SK-N-SH (cell line): ENCODE results near the gene ELOVL1. TPM values are rescaled to one million over a fixed set of nuclear protein-coding genes. Genes with fewer than 3 reads are reported as not detected.
A peak's percentile ranks its signal among the peaks of the same experiment; 100 is the strongest.

Experiments
- CTCF ChIA-PET: fragments of 300-600, 350-600 bp; formaldehyde crosslinking; extraction: SDS; loops from one replicate; lab custom pipeline; 2021; lab: Yijun Ruan, JAX
- POLR2A ChIA-PET: fragments of 350-600 bp; sonication (Branson Sonifier 250); formaldehyde crosslinking; extraction: SDS; loops from one replicate; lab custom pipeline; 2020; ENCODE audit warnings: antibody characterized with exemption, inconsistent platforms; lab: Yijun Ruan, JAX
- DNase-seq: peaks from one replicate; pipeline ENCODE4 v3.0.0; 2012
- H2AFZ ChIP-seq: fragments of 200-600 bp; sonication (generic); 2 replicates; pipeline ENCODE4 v1.8.1; 2016; ENCODE audit warnings: antibody characterized with exemption, mild to moderate bottlenecking, low read depth
- H3F3A ChIP-seq: fragments of 200-600 bp; sonication (generic); replicated peaks from 2 replicates; pipeline ENCODE3; 2016; ENCODE audit warnings: antibody characterized with exemption, mild to moderate bottlenecking; ENCODE audit not compliant: insufficient read depth
- H3K27ac ChIP-seq, 2 experiments: fragments of 200-500 bp in 1 of 2; fragments of 200-600 bp in 1 of 2; sonication (Bioruptor generic) in 1 of 2; sonication (generic), shearing (Covaris generic) in 1 of 2; 2 replicates each; pipeline versions ENCODE4 v1.5.1 to v1.6.1; 2014 to 2016; ENCODE audit warnings: low read depth in 2 of 2, inconsistent platforms in 1 of 2, low read length in 1 of 2, mild to moderate bottlenecking in 1 of 2, mixed read lengths in 1 of 2
- H3K27me3 ChIP-seq: fragments of 200-600 bp; sonication (generic), shearing (Covaris generic); 2 replicates; pipeline ENCODE4 v1.6.1; 2016; ENCODE audit warnings: mixed run types; ENCODE audit not compliant: insufficient read depth
- H3K36me3 ChIP-seq, 2 experiments: fragments of 200-500 bp in 1 of 2; fragments of 200-600 bp in 1 of 2; sonication (Bioruptor generic) in 1 of 2; sonication (generic) in 1 of 2; replicated peaks in 1 of 2; 2 replicates each; pipeline versions ENCODE3 to v1.5.1; 2014 to 2016; ENCODE audit warnings: low read length in 1 of 2, mild to moderate bottlenecking in 1 of 2; ENCODE audit not compliant: insufficient read depth in 2 of 2, control insufficient read depth in 1 of 2
- H3K4me1 ChIP-seq, 2 experiments: fragments of 200-500 bp in 1 of 2; fragments of 200-600 bp in 1 of 2; sonication (Bioruptor generic) in 1 of 2; sonication (generic), shearing (Covaris generic) in 1 of 2; 2 replicates each; pipeline versions ENCODE4 v1.5.1 to v1.6.1; 2014 to 2016; ENCODE audit warnings: low read depth in 1 of 2, low read length in 1 of 2, mixed run types in 1 of 2; ENCODE audit not compliant: insufficient read depth in 2 of 2, control insufficient read depth in 1 of 2
- H3K4me2 ChIP-seq: fragments of 200-600 bp; sonication (generic), shearing (Covaris generic); 2 replicates; pipeline ENCODE4 v1.6.1; 2017; ENCODE audit warnings: mixed run types
- H3K4me3 ChIP-seq, 2 experiments: fragments of 200-500 bp in 1 of 2; fragments of 200-600 bp in 1 of 2; sonication (Bioruptor generic) in 1 of 2; sonication (generic), shearing (Covaris generic) in 1 of 2; 2 replicates each; pipeline versions ENCODE4 v1.5.1 to v1.8.1; 2014 to 2016; ENCODE audit warnings: low read depth in 2 of 2, inconsistent platforms in 1 of 2, low read length in 1 of 2, mild to moderate bottlenecking in 1 of 2, mixed read lengths in 1 of 2, moderate library complexity in 1 of 2
- H3K79me2 ChIP-seq: fragments of 200-600 bp; sonication (generic); 2 replicates; pipeline ENCODE4 v1.8.1; 2017; ENCODE audit warnings: mild to moderate bottlenecking; ENCODE audit not compliant: insufficient read depth
- H3K9ac ChIP-seq: fragments of 200-600 bp; sonication (generic); 2 replicates; pipeline ENCODE4 v1.6.1; 2017; ENCODE audit warnings: mixed run types
- H3K9me2 ChIP-seq: fragments of 200-600 bp; sonication (generic); 2 replicates; pipeline ENCODE4 v1.6.1; 2017; ENCODE audit warnings: mixed run types
- H3K9me3 ChIP-seq: fragments of 200-600 bp; sonication (generic); 2 replicates; pipeline ENCODE4 v1.6.1; 2017; ENCODE audit warnings: mixed run types, mild to moderate bottlenecking, moderate library complexity
- H4K20me1 ChIP-seq: fragments of 200-600 bp; sonication (generic); 2 replicates; pipeline ENCODE4 v1.6.1; 2017; ENCODE audit warnings: mild to moderate bottlenecking, mixed run types; ENCODE audit not compliant: insufficient read depth
- CHD2 ChIP-seq: fragments of 150-350 bp; IDR thresholded peaks from 2 replicates; pipeline ENCODE4 v1.6.1; 2018; ENCODE audit warnings: low read length; ENCODE audit not compliant: partially characterized antibody
- ELF1 ChIP-seq: IDR thresholded peaks from 2 replicates; pipeline ENCODE4 v1.4.0; 2012
- FOSL2 ChIP-seq: IDR thresholded peaks from 2 replicates; pipeline ENCODE4 v1.4.0; 2012; ENCODE audit warnings: low read depth, mild to moderate bottlenecking, moderate library complexity, borderline replicate concordance
- FOXJ3 ChIP-seq: sonication (generic); formaldehyde crosslinking; IDR thresholded peaks from 2 replicates; pipeline ENCODE4 v1.5.1; 2020; ENCODE audit warnings: mild to moderate bottlenecking, missing genetic modification reagents
- GABPA ChIP-seq: IDR thresholded peaks from 2 replicates; pipeline ENCODE4 v1.4.0; 2012; ENCODE audit warnings: low read depth, mild to moderate bottlenecking
- JUND ChIP-seq: IDR thresholded peaks from 2 replicates; pipeline ENCODE4 v1.4.0; 2012
- NFIC ChIP-seq: IDR thresholded peaks from 2 replicates; pipeline ENCODE4 v1.4.0; 2012; ENCODE audit warnings: borderline replicate concordance
- NRF1 ChIP-seq: IDR thresholded peaks from 2 replicates; pipeline ENCODE4 v1.6.1; 2012; ENCODE audit warnings: low read depth, mild to moderate bottlenecking, low read length
- POLR2AphosphoS5 ChIP-seq: IDR thresholded peaks from 2 replicates; pipeline ENCODE4 v1.6.1; 2012; ENCODE audit warnings: low read depth, low read length
- RAD21 ChIP-seq: IDR thresholded peaks from 2 replicates; pipeline ENCODE4 v1.6.1; 2012; ENCODE audit warnings: mild to moderate bottlenecking, low read length
- RCOR1 ChIP-seq: fragments of 150-350 bp; IDR thresholded peaks from 2 replicates; pipeline ENCODE4 v1.6.1; 2017; ENCODE audit warnings: antibody characterized with exemption, low read length
- TAF1 ChIP-seq: IDR thresholded peaks from 2 replicates; pipeline ENCODE4 v1.6.1; 2012; ENCODE audit warnings: low read depth, mild to moderate bottlenecking, low read length, moderate library complexity, borderline replicate concordance
- TCF12 ChIP-seq: IDR thresholded peaks from 2 replicates; pipeline ENCODE4 v1.4.0; 2012
- TEAD4 ChIP-seq: IDR thresholded peaks from 2 replicates; pipeline ENCODE4 v1.4.0; 2012; ENCODE audit warnings: mild to moderate bottlenecking, borderline replicate concordance; ENCODE audit not compliant: insufficient read depth
- USF1 ChIP-seq: IDR thresholded peaks from 2 replicates; pipeline ENCODE4 v1.4.0; 2012; ENCODE audit warnings: low read depth, borderline replicate concordance
- ZBTB33 ChIP-seq: IDR thresholded peaks from 2 replicates; pipeline ENCODE4 v1.4.0; 2012; ENCODE audit warnings: low read depth, borderline replicate concordance
- WGBS: methylation state at CpG from one replicate; pipeline ENCODE4 v1.1.6; 2017; ENCODE audit warnings: low lambda C conversion rate; 5-methylcytosine and 5-hydroxymethylcytosine counted together
- polyA plus RNA-seq, 3 experiments: library from polyadenylated mRNA; depleted of rRNA; stranded (reverse); fragments of >200 nt; gene quantifications; 2 replicates each; pipeline ENCODE4 v1.2.3, GENCODE V29; 2012
- TF ChIP-seq, protein P1 (sequence below): fragments of 200-600 bp; sonication (generic); IDR thresholded peaks from 2 replicates; pipeline ENCODE4 v1.6.1; 2017; ENCODE audit warnings: antibody characterized with exemption, mild to moderate bottlenecking, moderate library complexity
- TF ChIP-seq, protein P2 (sequence below): fragments of 150-350 bp; IDR thresholded peaks from 2 replicates; pipeline ENCODE4 v1.6.1; 2016; ENCODE audit warnings: mild to moderate bottlenecking, low read depth, low read length
- TF ChIP-seq, protein P3 (sequence below): fragments of 150-350 bp; IDR thresholded peaks from 2 replicates; pipeline ENCODE4 v1.6.1; 2017; ENCODE audit warnings: antibody characterized with exemption, low read length, low read depth, borderline replicate concordance
- TF ChIP-seq, protein P4 (sequence below): IDR thresholded peaks from 2 replicates; pipeline ENCODE4; 2012

ELOVL1 gene
- polyA plus RNA-seq, 1 of the 3 experiments (the other 2 are of a cell fraction) = 127 TPM

- peak overlapping the region; percentile 63; the same call in 1 of the 2 replicates for H3K4me2 ChIP-seq
- H3K4me3 ChIP-seq = peak overlapping the region; percentile 49 to 56; a peak in 3 of 4 replicates
- 53% methylated on average over 12 of the region's 22 CpGs for WGBS
- H2AFZ ChIP-seq = peak overlapping the region; percentile 74; the same call in 1 of the 2 replicates
- H3K27me3 ChIP-seq = no peaks in the 10 kb centered on the region
- no peaks in the 10 kb centered on the region for H3K9me2 ChIP-seq
- no peak for DNase-seq
- TF ChIP-seq POLR2AphosphoS5 (no peak), CHD2 (no peak), GABPA (no peak), ZBTB33 (no peak), NFIC (no peak), USF1 (no peak), FOXJ3 (no peak), NRF1 (no peak), ELF1 (no peak), JUND (no peak), TEAD4 (no peak), RAD21 (no peak), TAF1 (no peak), RCOR1 (no peak), FOSL2 (no peak), TCF12 (no peak)
- TF ChIP-seq, protein P1, sequence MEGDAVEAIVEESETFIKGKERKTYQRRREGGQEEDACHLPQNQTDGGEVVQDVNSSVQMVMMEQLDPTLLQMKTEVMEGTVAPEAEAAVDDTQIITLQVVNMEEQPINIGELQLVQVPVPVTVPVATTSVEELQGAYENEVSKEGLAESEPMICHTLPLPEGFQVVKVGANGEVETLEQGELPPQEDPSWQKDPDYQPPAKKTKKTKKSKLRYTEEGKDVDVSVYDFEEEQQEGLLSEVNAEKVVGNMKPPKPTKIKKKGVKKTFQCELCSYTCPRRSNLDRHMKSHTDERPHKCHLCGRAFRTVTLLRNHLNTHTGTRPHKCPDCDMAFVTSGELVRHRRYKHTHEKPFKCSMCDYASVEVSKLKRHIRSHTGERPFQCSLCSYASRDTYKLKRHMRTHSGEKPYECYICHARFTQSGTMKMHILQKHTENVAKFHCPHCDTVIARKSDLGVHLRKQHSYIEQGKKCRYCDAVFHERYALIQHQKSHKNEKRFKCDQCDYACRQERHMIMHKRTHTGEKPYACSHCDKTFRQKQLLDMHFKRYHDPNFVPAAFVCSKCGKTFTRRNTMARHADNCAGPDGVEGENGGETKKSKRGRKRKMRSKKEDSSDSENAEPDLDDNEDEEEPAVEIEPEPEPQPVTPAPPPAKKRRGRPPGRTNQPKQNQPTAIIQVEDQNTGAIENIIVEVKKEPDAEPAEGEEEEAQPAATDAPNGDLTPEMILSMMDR = no peak
- TF ChIP-seq, protein P2, sequence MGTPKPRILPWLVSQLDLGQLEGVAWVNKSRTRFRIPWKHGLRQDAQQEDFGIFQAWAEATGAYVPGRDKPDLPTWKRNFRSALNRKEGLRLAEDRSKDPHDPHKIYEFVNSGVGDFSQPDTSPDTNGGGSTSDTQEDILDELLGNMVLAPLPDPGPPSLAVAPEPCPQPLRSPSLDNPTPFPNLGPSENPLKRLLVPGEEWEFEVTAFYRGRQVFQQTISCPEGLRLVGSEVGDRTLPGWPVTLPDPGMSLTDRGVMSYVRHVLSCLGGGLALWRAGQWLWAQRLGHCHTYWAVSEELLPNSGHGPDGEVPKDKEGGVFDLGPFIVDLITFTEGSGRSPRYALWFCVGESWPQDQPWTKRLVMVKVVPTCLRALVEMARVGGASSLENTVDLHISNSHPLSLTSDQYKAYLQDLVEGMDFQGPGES = no peak
- TF ChIP-seq, protein P3, sequence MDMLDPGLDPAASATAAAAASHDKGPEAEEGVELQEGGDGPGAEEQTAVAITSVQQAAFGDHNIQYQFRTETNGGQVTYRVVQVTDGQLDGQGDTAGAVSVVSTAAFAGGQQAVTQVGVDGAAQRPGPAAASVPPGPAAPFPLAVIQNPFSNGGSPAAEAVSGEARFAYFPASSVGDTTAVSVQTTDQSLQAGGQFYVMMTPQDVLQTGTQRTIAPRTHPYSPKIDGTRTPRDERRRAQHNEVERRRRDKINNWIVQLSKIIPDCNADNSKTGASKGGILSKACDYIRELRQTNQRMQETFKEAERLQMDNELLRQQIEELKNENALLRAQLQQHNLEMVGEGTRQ = no peak
- TF ChIP-seq, protein P4, sequence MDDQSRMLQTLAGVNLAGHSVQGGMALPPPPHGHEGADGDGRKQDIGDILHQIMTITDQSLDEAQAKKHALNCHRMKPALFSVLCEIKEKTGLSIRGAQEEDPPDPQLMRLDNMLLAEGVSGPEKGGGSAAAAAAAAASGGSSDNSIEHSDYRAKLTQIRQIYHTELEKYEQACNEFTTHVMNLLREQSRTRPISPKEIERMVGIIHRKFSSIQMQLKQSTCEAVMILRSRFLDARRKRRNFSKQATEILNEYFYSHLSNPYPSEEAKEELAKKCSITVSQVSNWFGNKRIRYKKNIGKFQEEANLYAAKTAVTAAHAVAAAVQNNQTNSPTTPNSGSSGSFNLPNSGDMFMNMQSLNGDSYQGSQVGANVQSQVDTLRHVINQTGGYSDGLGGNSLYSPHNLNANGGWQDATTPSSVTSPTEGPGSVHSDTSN = no peak
- H3K4me1 ChIP-seq = peaks cover 13 to 14% of the 10 kb centered on the region in 2 experiments; a peak in 2 of 4 replicates
- H4K20me1 ChIP-seq = no peaks in the 10 kb centered on the region
- H3K79me2 ChIP-seq = no peaks in the 10 kb centered on the region
- H3K9ac ChIP-seq = no peak overlapping the region
- no peaks in the 10 kb centered on the region for H3K36me3 ChIP-seq
- H3K9me3 ChIP-seq = no peaks in the 10 kb centered on the region
- ChIA-PET POLR2A (interaction anchor here (0.9 to 1.4 kb wide), 2 partner anchors 8 to 10 kb away, joined by 3 to 8 read pairs; partner anchors contain the start of gene CDC20), CTCF (interaction anchor here (0.8 to 1.3 kb wide), 2 partner anchors 10 to 122 kb away, joined by 3 to 4 read pairs; partner anchors contain the start of gene CDC20)
- peak overlapping the region in 1 of 2 experiments; percentile 51; a peak in 1 of 4 replicates for H3K27ac ChIP-seq
- H3F3A ChIP-seq = peaks cover 10% of the 10 kb centered on the region
Observed at GRCh38 chr1:43348343-43348808, 19.4 kb downstream of the ELOVL1 start.
